ENCODE results near the gene ADRB1. TPM values are rescaled to one million over a fixed set of nuclear protein-coding genes. Genes with fewer than 3 reads are reported as not detected.

Gene ADRB1
- total RNA-seq, 1 experiment from 2014 or later, result 2.3 TPM

DNA sequence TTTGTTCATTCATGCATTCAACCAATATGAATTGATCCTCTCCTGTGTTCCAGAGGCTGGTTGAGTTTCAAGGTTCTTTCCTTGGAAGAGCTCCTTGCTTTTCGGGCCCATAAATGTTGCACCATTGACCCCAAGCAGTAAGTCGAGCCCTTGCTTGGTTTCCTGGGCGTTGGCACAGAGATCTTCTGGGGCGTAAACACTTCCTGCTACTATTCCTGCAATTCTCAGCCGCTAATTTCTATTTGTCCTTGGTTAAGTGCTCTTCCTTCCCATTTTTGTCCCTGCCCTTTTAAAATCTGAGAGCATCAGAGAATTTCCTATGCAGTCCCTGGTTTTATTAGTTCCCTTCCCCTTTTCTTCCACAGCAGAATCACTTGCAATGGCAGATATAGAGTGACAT is 44.1 kb upstream of the ADRB1 start:
- no peaks in the 10 kb centered on the region for H3K36me3 ChIP-seq (ENCODE audit: control insufficient read depth, insufficient read depth, low read length)
- no peak for TF ChIP-seq CTCF (IDR thresholded peaks at IDR 0.05; ENCODE audit: insufficient read depth in 1 of 2, low read depth in 1 of 2, low read length in 1 of 2, severe bottlenecking in 1 of 2, unreplicated experiment in 1 of 2)
- no peaks in the 10 kb centered on the region for H3K4me1 Mint-ChIP-seq (ENCODE audit: low read depth, unreplicated experiment)
- H3K4me3 Mint-ChIP-seq (ENCODE audit: unreplicated experiment), result no peak overlapping the region
- BruUV-seq (replicated peaks), result no TSS peak
- H3K36me3 Mint-ChIP-seq (ENCODE audit: insufficient read depth, unreplicated experiment), result no peaks in the 10 kb centered on the region
- POLR2A ChIA-PET, result no interaction called here
- no peak for DNase-seq
- no peaks in the 10 kb centered on the region for H3K9me3 ChIP-seq
- CTCF ChIA-PET, result no interaction called here
- H3K27ac Mint-ChIP-seq (ENCODE audit: unreplicated experiment), result no peak overlapping the region
- H3K4me3 ChIP-seq (ENCODE audit: low read depth, low read length), result no peak overlapping the region
- no peaks in the 10 kb centered on the region for H3K4me1 ChIP-seq
- peaks cover 3% of the 10 kb centered on the region for H3K27me3 Mint-ChIP-seq (ENCODE audit: insufficient read depth, unreplicated experiment)
- intact Hi-C loops (cut with micrococcal nuclease; ENCODE audit: unreplicated experiment), result no loop called here
- H3K27me3 ChIP-seq (replicated peaks; ENCODE audit: control insufficient read depth, insufficient read depth, low read length), result no peaks in the 10 kb centered on the region
- H3K9me3 Mint-ChIP-seq (ENCODE audit: unreplicated experiment), result peaks cover 5% of the 10 kb centered on the region

GRCh38 chr10:114000457-114001010 is 43.1 kb upstream of the ADRB1 start:
- CTCF ChIA-PET, result no interaction called here

DNA sequence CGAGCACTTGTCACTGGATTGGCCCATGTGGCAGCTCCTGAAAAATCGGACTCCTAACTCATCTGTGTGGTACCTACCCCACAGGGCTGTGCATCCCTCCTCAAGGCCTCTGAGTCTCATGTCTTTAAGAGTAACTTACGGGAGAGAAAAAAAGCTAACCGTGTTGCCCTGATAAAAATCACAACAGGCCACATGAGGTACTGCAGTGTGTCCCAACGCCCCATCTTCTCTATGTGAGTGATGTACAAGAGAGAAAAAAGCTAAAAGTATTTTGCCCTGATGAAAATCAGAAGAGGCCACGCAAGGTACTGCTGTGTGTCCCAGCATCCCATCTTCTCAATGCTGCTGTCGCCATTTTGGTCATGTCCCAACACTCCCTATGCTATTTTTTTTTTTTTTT is 41.2 kb upstream of the ADRB1 start:
- no peaks in the 10 kb centered on the region for H3K36me3 ChIP-seq (ENCODE audit: control insufficient read depth, insufficient read depth, low read length)
- H3K27me3 ChIP-seq (replicated peaks; ENCODE audit: control insufficient read depth, insufficient read depth, low read length), result no peaks in the 10 kb centered on the region
- no peaks in the 10 kb centered on the region for H3K9me3 ChIP-seq
- no peaks in the 10 kb centered on the region for H3K4me1 ChIP-seq
- H3K27me3 Mint-ChIP-seq (ENCODE audit: insufficient read depth, unreplicated experiment), result peaks cover 6% of the 10 kb centered on the region
- no peaks in the 10 kb centered on the region for H3K36me3 Mint-ChIP-seq (ENCODE audit: insufficient read depth, unreplicated experiment)
- no peaks in the 10 kb centered on the region for H3K4me1 Mint-ChIP-seq (ENCODE audit: low read depth, unreplicated experiment)
- CTCF ChIA-PET, result no interaction called here
- POLR2A ChIA-PET, result no interaction called here
- no peak for TF ChIP-seq CTCF (IDR thresholded peaks at IDR 0.05; ENCODE audit: insufficient read depth in 1 of 2, low read depth in 1 of 2, low read length in 1 of 2, severe bottlenecking in 1 of 2, unreplicated experiment in 1 of 2)
- no peak overlapping the region for H3K27ac Mint-ChIP-seq (ENCODE audit: unreplicated experiment)
- H3K4me3 ChIP-seq (ENCODE audit: low read depth, low read length), result no peak overlapping the region
- DNase-seq, result no peak
- H3K9me3 Mint-ChIP-seq (ENCODE audit: unreplicated experiment), result peaks cover 11% of the 10 kb centered on the region
- no TSS peak for BruUV-seq (replicated peaks)
- no peak overlapping the region for H3K4me3 Mint-ChIP-seq (ENCODE audit: unreplicated experiment)
- intact Hi-C loops (cut with micrococcal nuclease; ENCODE audit: unreplicated experiment), result no loop called here

More at GRCh38 chr10:114000457-114001010, 43.1 kb upstream of the ADRB1 start:
- H3K9me3 Mint-ChIP-seq (ENCODE audit: unreplicated experiment), result peaks cover 11% of the 10 kb centered on the region
- no peaks in the 10 kb centered on the region for H3K27me3 ChIP-seq (replicated peaks; ENCODE audit: control insufficient read depth, insufficient read depth, low read length)
- no peak overlapping the region for H3K4me3 Mint-ChIP-seq (ENCODE audit: unreplicated experiment)
- POLR2A ChIA-PET, result no interaction called here
- intact Hi-C loops (cut with micrococcal nuclease; ENCODE audit: unreplicated experiment), result no loop called here
- H3K27me3 Mint-ChIP-seq (ENCODE audit: insufficient read depth, unreplicated experiment), result peaks cover 6% of the 10 kb centered on the region
- TF ChIP-seq CTCF (IDR thresholded peaks at IDR 0.05; ENCODE audit: insufficient read depth in 1 of 2, low read depth in 1 of 2, low read length in 1 of 2, severe bottlenecking in 1 of 2, unreplicated experiment in 1 of 2), result no peak
- H3K9me3 ChIP-seq, result no peaks in the 10 kb centered on the region
- no peak overlapping the region for H3K27ac Mint-ChIP-seq (ENCODE audit: unreplicated experiment)
- no peak overlapping the region for H3K4me3 ChIP-seq (ENCODE audit: low read depth, low read length)
- H3K4me1 Mint-ChIP-seq (ENCODE audit: low read depth, unreplicated experiment), result no peaks in the 10 kb centered on the region
- BruUV-seq (replicated peaks), result no TSS peak
- no peak for DNase-seq
- no peaks in the 10 kb centered on the region for H3K4me1 ChIP-seq
- H3K36me3 Mint-ChIP-seq (ENCODE audit: insufficient read depth, unreplicated experiment), result no peaks in the 10 kb centered on the region
- H3K36me3 ChIP-seq (ENCODE audit: control insufficient read depth, insufficient read depth, low read length), result no peaks in the 10 kb centered on the region

Data from Caco-2 (cell line).